Astrocyte (in vitro differentiated cells and primary cell): Measurements from ENCODE around the gene AIPL1.

ENCODE experiments used
- EZH2 ChIP-seq: IDR thresholded peaks from 2 replicates; pipeline ENCODE4 v1.6.1; 2012; ENCODE audit warnings: mild to moderate bottlenecking, low read length, inconsistent platforms; ENCODE audit not compliant: insufficient read depth
- TF ChIP-seq, protein P1 (sequence below): IDR thresholded peaks from 2 replicates; pipeline ENCODE4 v1.5.1; 2011; ENCODE audit warnings: low read depth, mild to moderate bottlenecking, inconsistent platforms, low read length, moderate library complexity; ENCODE audit not compliant: insufficient read depth

- TF ChIP-seq, protein P1, sequence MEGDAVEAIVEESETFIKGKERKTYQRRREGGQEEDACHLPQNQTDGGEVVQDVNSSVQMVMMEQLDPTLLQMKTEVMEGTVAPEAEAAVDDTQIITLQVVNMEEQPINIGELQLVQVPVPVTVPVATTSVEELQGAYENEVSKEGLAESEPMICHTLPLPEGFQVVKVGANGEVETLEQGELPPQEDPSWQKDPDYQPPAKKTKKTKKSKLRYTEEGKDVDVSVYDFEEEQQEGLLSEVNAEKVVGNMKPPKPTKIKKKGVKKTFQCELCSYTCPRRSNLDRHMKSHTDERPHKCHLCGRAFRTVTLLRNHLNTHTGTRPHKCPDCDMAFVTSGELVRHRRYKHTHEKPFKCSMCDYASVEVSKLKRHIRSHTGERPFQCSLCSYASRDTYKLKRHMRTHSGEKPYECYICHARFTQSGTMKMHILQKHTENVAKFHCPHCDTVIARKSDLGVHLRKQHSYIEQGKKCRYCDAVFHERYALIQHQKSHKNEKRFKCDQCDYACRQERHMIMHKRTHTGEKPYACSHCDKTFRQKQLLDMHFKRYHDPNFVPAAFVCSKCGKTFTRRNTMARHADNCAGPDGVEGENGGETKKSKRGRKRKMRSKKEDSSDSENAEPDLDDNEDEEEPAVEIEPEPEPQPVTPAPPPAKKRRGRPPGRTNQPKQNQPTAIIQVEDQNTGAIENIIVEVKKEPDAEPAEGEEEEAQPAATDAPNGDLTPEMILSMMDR, result no peak
- no peak for TF ChIP-seq EZH2
Observed at GRCh38 chr17:6415616-6416015, 19.3 kb downstream of the AIPL1 start.
